GM12873 (cell line): ENCODE results near the gene NUCKS1.

Experiments
- CTCF ChIP-seq: IDR thresholded peaks from 2 replicates; pipeline ENCODE4 v1.5.1; 2012; ENCODE audit warnings: low read depth, mild to moderate bottlenecking, moderate library complexity, low read length, control low read depth; ENCODE audit not compliant: insufficient read depth; ENCODE audit errors: missing control alignments

The NUCKS1 gene

GRCh38 chr1:205664399-205665017 lies 85.5 kb downstream of the NUCKS1 start:
- no peak for TF ChIP-seq CTCF

DNA sequence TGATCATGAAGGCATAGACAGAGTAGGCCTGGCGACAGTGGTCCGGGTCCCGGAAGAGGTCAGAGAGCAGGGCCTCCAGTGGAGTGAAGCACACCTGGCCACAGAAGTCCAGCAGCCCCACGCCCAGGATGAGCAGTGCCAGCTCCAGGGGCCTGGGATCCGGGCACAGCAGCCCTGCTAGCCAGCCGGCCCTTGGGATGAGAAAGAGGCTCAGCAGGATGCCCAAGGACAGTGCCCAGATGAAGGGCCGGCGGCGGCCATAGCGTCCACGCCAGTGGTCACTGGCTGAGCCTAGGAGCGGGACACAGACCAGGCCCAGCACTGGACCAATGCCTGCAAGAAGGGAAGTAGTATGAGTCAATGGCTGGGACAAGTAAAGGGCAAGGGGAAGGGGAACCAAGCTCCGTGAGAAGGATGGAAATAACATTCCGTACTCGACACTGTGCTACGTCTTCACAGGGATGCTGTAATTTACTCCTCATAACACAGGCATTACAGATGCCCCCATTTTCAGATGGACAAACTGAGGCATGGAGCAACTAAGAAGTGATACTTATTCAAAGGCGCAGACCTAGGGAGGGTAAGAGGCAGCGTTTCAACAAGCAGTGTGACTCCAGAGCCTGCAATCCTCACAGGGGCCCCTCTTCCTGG lies 86.6 kb downstream of the NUCKS1 start:
- no peak for TF ChIP-seq CTCF
